Type B pancreatic cell (in vitro differentiated cells): Measurements from ENCODE around the gene JMJD7. TPM values are rescaled to one million over a fixed set of nuclear protein-coding genes. Genes with fewer than 3 reads are reported as not detected.

Experiments
- DNase-seq: peaks from one replicate; pipeline ENCODE4 v3.0.0; 2021; ENCODE audit warnings: mixed read lengths; ENCODE audit not compliant: unreplicated experiment; ENCODE audit errors: extremely low spot score
- H3K27ac Mint-ChIP-seq: 2 replicates; pipeline ENCODE4 v1.8.0; 2021; ENCODE audit warnings: mild to moderate bottlenecking, mixed read lengths
- H3K27me3 Mint-ChIP-seq: 2 replicates; pipeline ENCODE4 v1.8.0; 2021; ENCODE audit warnings: mixed read lengths
- H3K36me3 Mint-ChIP-seq: 2 replicates; pipeline ENCODE4 v1.8.0; 2021; ENCODE audit warnings: mixed read lengths
- H3K4me1 Mint-ChIP-seq: one replicate; pipeline ENCODE4 v1.8.0; 2021; ENCODE audit warnings: mixed read lengths; ENCODE audit not compliant: unreplicated experiment
- H3K4me3 Mint-ChIP-seq: 2 replicates; pipeline ENCODE4 v1.8.0; 2021; ENCODE audit warnings: mild to moderate bottlenecking, mixed read lengths
- H3K9me3 Mint-ChIP-seq: 2 replicates; pipeline ENCODE4 v1.8.0; 2021; ENCODE audit warnings: mixed read lengths
- total RNA-seq: library from RNA; stranded (reverse); gene quantifications from 2 replicates; pipeline ENCODE4 v1.2.1, GENCODE V29; 2021; ENCODE audit warnings: low replicate concordance
- TF ChIP-seq, protein P1 (sequence below): fragments of 200-600 bp; sonication (generic); conservative IDR thresholded peaks from 2 replicates; pipeline ENCODE4 v1.5.0; 2021; ENCODE audit warnings: antibody characterized with exemption, mild to moderate bottlenecking

Gene JMJD7
- total RNA-seq, 1 donor from 2014 or later: 29.0 TPM

DNA sequence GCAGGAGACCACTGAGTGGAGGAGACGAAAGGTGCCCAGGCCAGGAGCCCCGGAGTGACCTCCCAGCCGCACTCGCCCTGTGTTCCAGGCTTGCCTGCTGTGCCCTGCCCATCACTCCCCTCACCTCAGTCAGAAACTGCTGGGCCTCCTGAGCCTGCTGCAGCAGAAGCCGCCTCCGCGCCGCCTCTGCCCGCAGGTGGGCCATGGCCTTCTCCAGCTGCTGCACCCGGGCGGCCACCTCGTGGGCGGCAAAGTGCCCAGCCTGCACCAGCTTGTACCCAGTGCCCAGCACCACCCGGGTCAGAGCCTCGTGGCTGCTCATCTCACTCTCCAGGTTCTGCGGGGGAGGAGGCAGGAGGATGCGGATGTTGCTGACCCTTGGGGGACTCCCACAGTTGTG, 28.4 kb downstream of the JMJD7 start:
- H3K36me3 Mint-ChIP-seq: no peaks in the 10 kb centered on the region
- no peaks in the 10 kb centered on the region for H3K27me3 Mint-ChIP-seq
- H3K27ac Mint-ChIP-seq: no peak overlapping the region
- no peaks in the 10 kb centered on the region for H3K9me3 Mint-ChIP-seq
- peaks cover 4% of the 10 kb centered on the region for H3K4me1 Mint-ChIP-seq
- no peak for DNase-seq
- TF ChIP-seq, protein P1, sequence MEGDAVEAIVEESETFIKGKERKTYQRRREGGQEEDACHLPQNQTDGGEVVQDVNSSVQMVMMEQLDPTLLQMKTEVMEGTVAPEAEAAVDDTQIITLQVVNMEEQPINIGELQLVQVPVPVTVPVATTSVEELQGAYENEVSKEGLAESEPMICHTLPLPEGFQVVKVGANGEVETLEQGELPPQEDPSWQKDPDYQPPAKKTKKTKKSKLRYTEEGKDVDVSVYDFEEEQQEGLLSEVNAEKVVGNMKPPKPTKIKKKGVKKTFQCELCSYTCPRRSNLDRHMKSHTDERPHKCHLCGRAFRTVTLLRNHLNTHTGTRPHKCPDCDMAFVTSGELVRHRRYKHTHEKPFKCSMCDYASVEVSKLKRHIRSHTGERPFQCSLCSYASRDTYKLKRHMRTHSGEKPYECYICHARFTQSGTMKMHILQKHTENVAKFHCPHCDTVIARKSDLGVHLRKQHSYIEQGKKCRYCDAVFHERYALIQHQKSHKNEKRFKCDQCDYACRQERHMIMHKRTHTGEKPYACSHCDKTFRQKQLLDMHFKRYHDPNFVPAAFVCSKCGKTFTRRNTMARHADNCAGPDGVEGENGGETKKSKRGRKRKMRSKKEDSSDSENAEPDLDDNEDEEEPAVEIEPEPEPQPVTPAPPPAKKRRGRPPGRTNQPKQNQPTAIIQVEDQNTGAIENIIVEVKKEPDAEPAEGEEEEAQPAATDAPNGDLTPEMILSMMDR: no peak
- no peak overlapping the region for H3K4me3 Mint-ChIP-seq

- H3K9me3 Mint-ChIP-seq: no peaks in the 10 kb centered on the region
- TF ChIP-seq, protein P1: no peak
- H3K4me3 Mint-ChIP-seq: no peak overlapping the region
- no peak for DNase-seq
- H3K36me3 Mint-ChIP-seq: no peaks in the 10 kb centered on the region
- H3K4me1 Mint-ChIP-seq: peaks cover 4% of the 10 kb centered on the region
- H3K27me3 Mint-ChIP-seq: no peaks in the 10 kb centered on the region
- H3K27ac Mint-ChIP-seq: no peak overlapping the region
These were observed 28.8 kb downstream of the JMJD7 start for GRCh38 chr15:41856716-41857115.

DNA sequence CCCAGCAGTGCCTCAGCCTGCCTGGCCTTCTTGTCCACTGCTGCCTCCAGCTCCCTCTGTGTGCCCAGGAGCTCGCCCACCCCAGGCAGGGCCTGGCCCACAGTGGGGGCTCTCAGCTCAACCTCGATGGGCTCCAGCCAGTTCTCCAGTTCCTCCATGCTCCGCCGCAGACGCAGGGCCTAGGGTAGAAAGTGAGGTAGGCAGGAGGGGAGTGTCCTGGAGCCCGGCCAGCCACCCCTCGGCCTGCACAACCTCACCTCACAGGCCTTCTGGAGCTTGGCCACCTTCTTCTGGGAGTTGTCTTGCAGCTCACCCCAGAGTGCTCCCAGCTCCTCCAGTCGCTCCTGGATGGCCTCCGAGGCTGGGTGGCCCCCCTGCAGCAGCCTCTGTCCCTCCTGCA, 29.4 kb downstream of the JMJD7 start:
- H3K27ac Mint-ChIP-seq: no peak overlapping the region
- TF ChIP-seq, protein P1: no peak

GRCh38 chr15:41858756-41859155, 30.9 kb downstream of the JMJD7 start:
- no peaks in the 10 kb centered on the region for H3K36me3 Mint-ChIP-seq
- no peaks in the 10 kb centered on the region for H3K27me3 Mint-ChIP-seq
- TF ChIP-seq, protein P1: no peak
- DNase-seq: no peak
- H3K9me3 Mint-ChIP-seq: no peaks in the 10 kb centered on the region
- H3K4me1 Mint-ChIP-seq: peaks cover 9% of the 10 kb centered on the region
- H3K4me3 Mint-ChIP-seq: no peak overlapping the region
- H3K27ac Mint-ChIP-seq: peak overlapping the region; percentile 21

More for the DNA sequence above, 29.4 kb downstream of the JMJD7 start:
- no peak for DNase-seq
- Mint-ChIP-seq H3K36me3 (no peaks in the 10 kb centered on the region), H3K4me3 (no peak overlapping the region), H3K9me3 (no peaks in the 10 kb centered on the region), H3K4me1 (peaks cover 4% of the 10 kb centered on the region), H3K27me3 (no peaks in the 10 kb centered on the region)

DNA sequence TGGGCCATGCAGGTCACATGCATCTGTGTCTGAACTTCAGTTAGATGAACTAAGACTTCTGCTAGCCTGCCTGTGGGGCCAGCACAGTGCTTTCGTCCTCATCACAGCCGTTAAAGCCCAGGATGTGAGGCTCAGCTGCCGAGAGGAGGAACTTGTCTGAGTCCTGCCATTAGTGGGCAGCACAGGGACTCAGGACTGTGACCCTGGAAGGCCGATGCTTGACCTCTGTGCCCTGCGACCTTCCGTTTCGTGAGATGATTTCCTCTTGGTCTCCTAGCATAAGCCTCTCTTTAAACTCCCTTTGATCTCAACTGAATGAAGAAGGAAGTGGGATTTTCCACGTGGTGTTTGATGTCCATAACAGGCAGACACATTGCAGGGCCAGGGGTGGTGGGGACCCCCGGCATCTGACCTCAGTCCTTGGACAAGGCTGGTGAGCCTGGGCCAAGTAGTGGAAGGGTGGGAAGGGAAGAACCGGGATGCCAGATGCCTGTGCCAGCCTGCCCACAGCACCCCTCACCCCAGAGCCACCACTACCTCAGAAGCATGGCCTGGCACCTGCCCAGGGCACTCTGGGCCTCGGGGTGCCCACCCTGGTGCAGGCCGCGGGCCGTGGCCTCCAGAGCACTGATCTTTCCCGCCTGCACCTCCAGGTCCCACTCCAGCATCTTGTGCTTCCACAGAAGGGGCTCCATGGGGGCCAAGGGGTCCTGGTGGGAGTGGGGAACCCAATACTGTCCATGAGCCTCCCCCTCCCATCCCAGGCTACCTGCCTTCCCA, 32.3 kb downstream of the JMJD7 start:
- Mint-ChIP-seq H3K4me1 (peaks cover 9% of the 10 kb centered on the region), H3K4me3 (no peak overlapping the region), H3K27me3 (no peaks in the 10 kb centered on the region), H3K9me3 (no peaks in the 10 kb centered on the region), H3K36me3 (no peaks in the 10 kb centered on the region), H3K27ac (no peak overlapping the region)
- TF ChIP-seq, protein P1: no peak
- DNase-seq: no peak
